HFFc6 (cell line): ENCODE results near the gene RASAL1. TPM values are rescaled to one million over a fixed set of nuclear protein-coding genes. Genes with fewer than 3 reads are reported as not detected.
A peak's percentile ranks its signal among the peaks of the same experiment; 100 is the strongest.

Source experiments
- DNase-seq: peaks from one replicate; pipeline ENCODE4 v3.0.0-alpha.2; 2018
- H3K27ac Mint-ChIP-seq: 2 replicates; pipeline ENCODE4 v1.8.0; 2020; ENCODE audit warnings: mild to moderate bottlenecking, mixed read lengths
- H3K27me3 Mint-ChIP-seq: 2 replicates; pipeline ENCODE4 v1.8.0; 2021; ENCODE audit warnings: mild to moderate bottlenecking, moderate library complexity, mixed read lengths; ENCODE audit not compliant: insufficient read depth
- H3K36me3 Mint-ChIP-seq: 2 replicates; pipeline ENCODE4 v1.8.0; 2021; ENCODE audit warnings: low read depth, mixed read lengths
- H3K4me1 Mint-ChIP-seq: 2 replicates; pipeline ENCODE4 v1.8.0; 2020; ENCODE audit warnings: low read depth, mixed read lengths
- H3K4me3 Mint-ChIP-seq: 2 replicates; pipeline ENCODE4 v1.8.0; 2020; ENCODE audit warnings: mild to moderate bottlenecking, moderate library complexity, mixed read lengths
- H3K9me3 Mint-ChIP-seq: 2 replicates; pipeline ENCODE4 v1.8.0; 2020; ENCODE audit warnings: mild to moderate bottlenecking, mixed read lengths
- total RNA-seq, 6 experiments: library from RNA; stranded (reverse); fragmentation: NEBNext Ultra II Directional; extraction: Animal tissue kit (Norgen Biotek cat#: 25700); gene quantifications; 2 replicates in 1 of 6; 3 replicates in 5 of 6; pipeline ENCODE4 v1.2.3, GENCODE V29; 2021
- TF ChIP-seq, protein P1 (sequence below): fragments of 200-600 bp; sonication (generic); IDR thresholded peaks from 2 replicates; pipeline ENCODE4 v1.5.0; 2021; ENCODE audit warnings: antibody characterized with exemption, mild to moderate bottlenecking

RASAL1 gene
- total RNA-seq, 6 experiments from 2014 or later, result not detected

DNA sequence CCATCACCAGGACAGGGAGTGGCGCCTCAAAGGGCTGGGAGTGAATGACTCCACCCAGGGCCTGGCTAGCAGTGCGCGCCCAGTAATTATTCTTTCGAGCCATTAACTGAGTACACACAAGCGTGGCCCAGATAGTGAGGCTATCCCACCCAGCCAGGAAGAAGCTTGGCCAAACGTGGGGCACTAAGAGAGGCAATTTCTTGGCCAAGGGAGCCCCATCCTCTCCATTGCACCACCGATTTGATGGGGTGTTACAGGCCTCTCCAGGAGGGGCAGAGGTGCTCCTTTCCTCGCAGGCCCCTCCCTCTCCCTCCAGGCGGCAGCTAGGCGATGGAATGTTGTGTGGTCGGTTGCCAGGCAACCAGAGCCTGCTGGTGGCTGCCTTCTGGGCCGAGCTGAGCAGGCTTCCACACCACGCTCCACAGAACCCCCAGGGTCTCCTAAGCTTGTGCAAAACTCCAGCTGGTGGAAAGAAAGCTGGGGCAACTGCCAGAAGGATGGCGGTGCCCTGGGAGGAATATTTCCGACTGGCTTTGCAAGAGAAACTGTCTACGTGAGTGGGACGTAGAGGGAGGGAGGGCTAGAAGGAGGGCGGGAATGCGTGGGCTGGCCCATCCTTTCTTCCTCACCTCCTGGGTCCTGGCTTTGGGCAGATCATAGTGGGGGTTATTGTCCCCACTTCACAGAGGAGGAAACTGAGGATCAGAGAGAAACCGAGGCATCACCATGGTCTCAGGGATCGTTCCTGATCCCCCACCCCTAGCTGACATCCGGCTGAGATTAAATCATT lies 14.0 kb upstream of the RASAL1 start, which contains the start of gene CFAP73:
Gene CFAP73, plus strand, starts transcription at position 364 of the 790 bp plus-strand sequence. Its CDS starts 134 bp downstream, at position 498.
- TF ChIP-seq, protein P1, sequence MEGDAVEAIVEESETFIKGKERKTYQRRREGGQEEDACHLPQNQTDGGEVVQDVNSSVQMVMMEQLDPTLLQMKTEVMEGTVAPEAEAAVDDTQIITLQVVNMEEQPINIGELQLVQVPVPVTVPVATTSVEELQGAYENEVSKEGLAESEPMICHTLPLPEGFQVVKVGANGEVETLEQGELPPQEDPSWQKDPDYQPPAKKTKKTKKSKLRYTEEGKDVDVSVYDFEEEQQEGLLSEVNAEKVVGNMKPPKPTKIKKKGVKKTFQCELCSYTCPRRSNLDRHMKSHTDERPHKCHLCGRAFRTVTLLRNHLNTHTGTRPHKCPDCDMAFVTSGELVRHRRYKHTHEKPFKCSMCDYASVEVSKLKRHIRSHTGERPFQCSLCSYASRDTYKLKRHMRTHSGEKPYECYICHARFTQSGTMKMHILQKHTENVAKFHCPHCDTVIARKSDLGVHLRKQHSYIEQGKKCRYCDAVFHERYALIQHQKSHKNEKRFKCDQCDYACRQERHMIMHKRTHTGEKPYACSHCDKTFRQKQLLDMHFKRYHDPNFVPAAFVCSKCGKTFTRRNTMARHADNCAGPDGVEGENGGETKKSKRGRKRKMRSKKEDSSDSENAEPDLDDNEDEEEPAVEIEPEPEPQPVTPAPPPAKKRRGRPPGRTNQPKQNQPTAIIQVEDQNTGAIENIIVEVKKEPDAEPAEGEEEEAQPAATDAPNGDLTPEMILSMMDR, result no peak
- Mint-ChIP-seq H3K27me3 (peaks cover 26% of the 10 kb centered on the region), H3K4me1 (peaks cover 24% of the 10 kb centered on the region), H3K36me3 (no peaks in the 10 kb centered on the region), H3K4me3 (peak within 1 kb of the TSS; percentile 79), H3K27ac (peak within 1 kb of the TSS; percentile 84), H3K9me3 (no peaks in the 10 kb centered on the region)
- peak; percentile 88 for DNase-seq

- peaks cover 18% of the 10 kb centered on the region for H3K4me1 Mint-ChIP-seq
- no peaks in the 10 kb centered on the region for H3K36me3 Mint-ChIP-seq
- peaks cover 17% of the 10 kb centered on the region for H3K27me3 Mint-ChIP-seq
- H3K27ac Mint-ChIP-seq, result no peak overlapping the region
- no peak for DNase-seq
- TF ChIP-seq, protein P1, result no peak
- H3K4me3 Mint-ChIP-seq, result no peak overlapping the region
- no peaks in the 10 kb centered on the region for H3K9me3 Mint-ChIP-seq
Measured at GRCh38 chr12:113146999-113147398, 11.4 kb upstream of the RASAL1 start.

- H3K4me3 Mint-ChIP-seq, result no peak overlapping the region
- H3K4me1 Mint-ChIP-seq, result peaks cover 17% of the 10 kb centered on the region
- no peak overlapping the region for H3K27ac Mint-ChIP-seq
- no peaks in the 10 kb centered on the region for H3K36me3 Mint-ChIP-seq
- DNase-seq, result no peak
- peaks cover 14% of the 10 kb centered on the region for H3K27me3 Mint-ChIP-seq
- TF ChIP-seq, protein P1, result no peak
- H3K9me3 Mint-ChIP-seq, result no peaks in the 10 kb centered on the region
Measured at GRCh38 chr12:113145720-113146551, 10.4 kb upstream of the RASAL1 start.

DNA sequence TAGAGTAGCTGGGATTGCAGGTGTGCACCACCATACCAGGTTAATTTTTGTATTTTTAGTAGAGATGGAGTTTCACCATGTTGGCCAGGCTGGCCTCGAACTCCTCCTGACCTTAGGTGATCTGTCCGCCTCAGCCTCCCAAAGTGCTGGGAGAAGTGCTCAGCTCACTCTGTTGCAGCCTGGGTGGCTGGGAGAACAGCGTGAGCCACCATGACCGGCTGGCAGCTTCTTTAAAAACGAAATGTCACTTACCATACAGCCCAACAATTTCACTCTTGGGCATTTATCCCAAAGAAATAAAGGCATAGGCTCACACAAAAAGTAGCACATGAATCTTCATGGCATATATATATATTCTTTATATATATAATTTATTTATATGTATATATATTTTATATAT lies 9.2 kb upstream of the RASAL1 start:
- no peaks in the 10 kb centered on the region for H3K36me3 Mint-ChIP-seq
- TF ChIP-seq, protein P1, result no peak

DNA sequence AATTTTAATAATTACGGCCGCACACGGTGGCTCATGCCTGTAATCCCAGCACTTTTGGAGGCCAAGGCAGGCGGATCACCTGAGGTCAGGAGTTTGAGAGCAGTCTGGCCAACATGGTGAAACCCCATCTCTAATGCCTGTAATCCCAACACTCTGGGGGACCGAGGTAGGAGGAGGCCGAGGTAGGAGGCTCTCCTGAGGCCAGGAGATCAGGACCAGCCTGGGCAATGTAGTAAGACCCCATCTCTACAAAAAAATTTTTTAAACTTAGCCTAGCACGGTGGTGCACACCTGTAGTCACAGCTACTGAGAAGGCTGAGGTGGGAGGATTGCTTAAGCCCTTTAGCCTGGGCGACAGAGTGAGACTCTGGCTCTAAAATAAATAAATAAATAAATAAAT lies 8.4 kb upstream of the RASAL1 start:
- Mint-ChIP-seq H3K4me1 (no peaks in the 10 kb centered on the region), H3K27me3 (peaks cover 16% of the 10 kb centered on the region), H3K36me3 (no peaks in the 10 kb centered on the region), H3K4me3 (no peak overlapping the region), H3K27ac (no peak overlapping the region), H3K9me3 (no peaks in the 10 kb centered on the region)
- no peak for DNase-seq
- TF ChIP-seq, protein P1, result no peak

More for the DNA sequence above, 9.2 kb upstream of the RASAL1 start:
- no peaks in the 10 kb centered on the region for H3K9me3 Mint-ChIP-seq
- no peak overlapping the region for H3K4me3 Mint-ChIP-seq
- no peak overlapping the region for H3K27ac Mint-ChIP-seq
- peaks cover 7% of the 10 kb centered on the region for H3K4me1 Mint-ChIP-seq
- peaks cover 16% of the 10 kb centered on the region for H3K27me3 Mint-ChIP-seq
- DNase-seq, result no peak
